Measurements from ENCODE around the gene AQP3. TPM values are rescaled to one million over a fixed set of nuclear protein-coding genes. Genes with fewer than 3 reads are reported as not detected.
"Not testable (repeated sequence)": the region's sequence is repeated elsewhere in the genome, so short reads cannot be mapped to it uniquely, and the experiment has no call there.

Gene AQP3
- total RNA-seq: 14.8 TPM
- long read RNA-seq, transcript AQP3-201 (6 exons, 1,871 nt): major isoform, 12 of 17 reads
- long read RNA-seq, partial matches to known transcripts: 0 of 17 reads
- long read RNA-seq, other reads (novel, unspliced or antisense): 2 of 17 reads

GRCh38 chr9:33446946-33447798, at the start of gene AQP3:
Gene AQP3 (minus strand): TSS chr9:33447593. CDS start chr9:33447530, 63 bp downstream.
- ATAC-seq: peak; percentile 94
- intact Hi-C loops (cut with micrococcal nuclease): no loop called here
- peak; percentile 80 for DNase-seq

- DNase-seq; intact Hi-C loops (cut with micrococcal nuclease); ATAC-seq: not testable (repeated sequence)
These were observed 46.4 kb upstream of the AQP3 start for GRCh38 chr9:33493819-33494218.

GRCh38 chr9:33489066-33489465, 41.7 kb upstream of the AQP3 start:
- DNase-seq (no peak), ATAC-seq (no peak)
- intact Hi-C loops (cut with micrococcal nuclease): no loop called here

- intact Hi-C loops (cut with micrococcal nuclease); ATAC-seq; DNase-seq: not testable (repeated sequence)
These were observed 37.9 kb upstream of the AQP3 start for GRCh38 chr9:33485312-33485711.

GRCh38 chr9:33480976-33481375, 33.6 kb upstream of the AQP3 start:
- intact Hi-C loops (cut with micrococcal nuclease): no loop called here
- DNase-seq (no peak), ATAC-seq (no peak)

GRCh38 chr9:33480106-33480505, 32.7 kb upstream of the AQP3 start:
- intact Hi-C loops (cut with micrococcal nuclease): no loop called here
- DNase-seq: no peak
- ATAC-seq: no peak

GRCh38 chr9:33476503-33476902, 29.1 kb upstream of the AQP3 start:
- intact Hi-C loops (cut with micrococcal nuclease): no loop called here
- DNase-seq: peak; percentile 9
- no peak for ATAC-seq

- DNase-seq: no peak
- intact Hi-C loops (cut with micrococcal nuclease): no loop called here
- ATAC-seq: no peak
These were observed 28.0 kb upstream of the AQP3 start for GRCh38 chr9:33475357-33475756.

GRCh38 chr9:33473643-33474352, 26.4 kb upstream of the AQP3 start, which contains the start of gene NOL6:
Gene NOL6 (minus strand): TSS chr9:33473924. CDS start chr9:33473842, 82 bp downstream.
- intact Hi-C loops (cut with micrococcal nuclease): no loop called here
- peak; percentile 100 for ATAC-seq

GRCh38 chr9:33472881-33473615, 25.7 kb upstream of the AQP3 start:
- DNase-seq (peak; percentile 19), ATAC-seq (no peak)
- intact Hi-C loops (cut with micrococcal nuclease): no loop called here

More at GRCh38 chr9:33473643-33474352, 26.4 kb upstream of the AQP3 start, which contains the start of gene NOL6:
- peak; percentile 97 for DNase-seq

GRCh38 chr9:33472171-33472880, 24.9 kb upstream of the AQP3 start:
- peak; percentile 11 for DNase-seq
- ATAC-seq: no peak
- intact Hi-C loops (cut with micrococcal nuclease): no loop called here

GRCh38 chr9:33471361-33471760, 24.0 kb upstream of the AQP3 start:
- ATAC-seq (no peak), DNase-seq (no peak)
- intact Hi-C loops (cut with micrococcal nuclease): no loop called here

- no peak for ATAC-seq
- intact Hi-C loops (cut with micrococcal nuclease): no loop called here
- DNase-seq: peak; percentile 2
These were observed 22.5 kb upstream of the AQP3 start for GRCh38 chr9:33469891-33470290.

GRCh38 chr9:33468797-33469621, 21.6 kb upstream of the AQP3 start:
- peak; percentile 18 for DNase-seq
- intact Hi-C loops (cut with micrococcal nuclease): no loop called here
- ATAC-seq: no peak

- intact Hi-C loops (cut with micrococcal nuclease): no loop called here
- no peak for ATAC-seq
- DNase-seq: peak; percentile 24
These were observed 20.9 kb upstream of the AQP3 start for GRCh38 chr9:33468215-33468730.

GRCh38 chr9:33467526-33467925, 20.1 kb upstream of the AQP3 start:
- intact Hi-C loops (cut with micrococcal nuclease): no loop called here
- DNase-seq (peak; percentile 14), ATAC-seq (no peak)
